Duodenal mucosa (tissue), 2 donors: Measurements from ENCODE around the gene CNTNAP2.

Experiments used
- H3K27ac ChIP-seq: one replicate; pipeline ENCODE4 v1.7.0; 2013; ENCODE audit warnings: low read depth, low read length
- H3K27me3 ChIP-seq, 2 donors: one replicate each; pipeline ENCODE4 v1.7.0; 2013; ENCODE audit warnings: low read length in 2 of 2, control low read depth in 1 of 2; ENCODE audit not compliant: insufficient read depth in 2 of 2, control insufficient read depth in 1 of 2
- H3K36me3 ChIP-seq, 2 donors: one replicate each; pipeline ENCODE4 v1.7.0; 2013; ENCODE audit warnings: low read length in 2 of 2, control low read depth in 1 of 2; ENCODE audit not compliant: insufficient read depth in 2 of 2, control insufficient read depth in 1 of 2
- H3K4me1 ChIP-seq, 2 donors: one replicate each; pipeline ENCODE4 v1.7.0; 2013; ENCODE audit warnings: low read length in 2 of 2, control low read depth in 1 of 2; ENCODE audit not compliant: insufficient read depth in 2 of 2, control insufficient read depth in 1 of 2
- H3K4me3 ChIP-seq, 2 donors: one replicate each; pipeline ENCODE4 v1.7.0; 2013; ENCODE audit warnings: low read length in 2 of 2, low read depth in 1 of 2
- H3K9ac ChIP-seq, 2 donors: one replicate each; pipeline ENCODE4 v1.7.0; 2013; ENCODE audit warnings: low read length in 2 of 2, low read depth in 1 of 2
- H3K9me3 ChIP-seq, 2 donors: one replicate each; pipeline ENCODE4 v1.7.0; 2013; ENCODE audit warnings: low read length in 2 of 2, control low read depth in 1 of 2; ENCODE audit not compliant: control insufficient read depth in 1 of 2

Gene CNTNAP2

GRCh38 chr7:147547252-147547897 lies 1430.8 kb downstream of the CNTNAP2 start:
- peaks cover 0 to 8% of the 10 kb centered on the region in 2 donors for H3K9me3 ChIP-seq
- no peaks in the 10 kb centered on the region for H3K36me3 ChIP-seq
- H3K27ac ChIP-seq, result no peak overlapping the region
- no peak overlapping the region for H3K9ac ChIP-seq
- H3K27me3 ChIP-seq, result no peaks in the 10 kb centered on the region
- H3K4me3 ChIP-seq, result no peak overlapping the region
- H3K4me1 ChIP-seq, result no peaks in the 10 kb centered on the region

- H3K9ac ChIP-seq, result no peak overlapping the region
- H3K27me3 ChIP-seq, result no peaks in the 10 kb centered on the region
- no peaks in the 10 kb centered on the region for H3K9me3 ChIP-seq
- no peak overlapping the region for H3K4me3 ChIP-seq
- H3K4me1 ChIP-seq, result no peaks in the 10 kb centered on the region
- H3K27ac ChIP-seq, result no peak overlapping the region
- H3K36me3 ChIP-seq, result no peaks in the 10 kb centered on the region
Observed at GRCh38 chr7:147556317-147556716, 1439.7 kb downstream of the CNTNAP2 start.

GRCh38 chr7:147563669-147564068 lies 1447.1 kb downstream of the CNTNAP2 start:
- Histone ChIP-seq H3K36me3 (no peaks in the 10 kb centered on the region), H3K9me3 (peaks cover 3 to 4% of the 10 kb centered on the region in 2 donors), H3K9ac (no peak overlapping the region), H3K27me3 (no peaks in the 10 kb centered on the region), H3K4me3 (no peak overlapping the region), H3K4me1 (no peaks in the 10 kb centered on the region), H3K27ac (no peak overlapping the region)

GRCh38 chr7:147564786-147565476 lies 1448.3 kb downstream of the CNTNAP2 start:
- H3K4me3 ChIP-seq, result no peak overlapping the region
- H3K9me3 ChIP-seq, result peaks cover 3 to 4% of the 10 kb centered on the region in 2 donors
- no peaks in the 10 kb centered on the region for H3K4me1 ChIP-seq
- H3K27me3 ChIP-seq, result no peaks in the 10 kb centered on the region
- no peaks in the 10 kb centered on the region for H3K36me3 ChIP-seq
- H3K9ac ChIP-seq, result no peak overlapping the region
- H3K27ac ChIP-seq, result no peak overlapping the region

- H3K4me3 ChIP-seq, result no peak overlapping the region
- H3K4me1 ChIP-seq, result no peaks in the 10 kb centered on the region
- no peak overlapping the region for H3K9ac ChIP-seq
- H3K9me3 ChIP-seq, result peaks cover 3 to 4% of the 10 kb centered on the region in 2 donors
- H3K27ac ChIP-seq, result no peak overlapping the region
- H3K27me3 ChIP-seq, result no peaks in the 10 kb centered on the region
- H3K36me3 ChIP-seq, result no peaks in the 10 kb centered on the region
Observed at GRCh38 chr7:147567043-147567442, 1450.4 kb downstream of the CNTNAP2 start.

- Histone ChIP-seq H3K27me3 (no peaks in the 10 kb centered on the region), H3K4me3 (no peak overlapping the region), H3K27ac (no peak overlapping the region), H3K9ac (no peak overlapping the region), H3K9me3 (peaks cover 0 to 4% of the 10 kb centered on the region in 2 donors), H3K36me3 (no peaks in the 10 kb centered on the region), H3K4me1 (no peaks in the 10 kb centered on the region)
Observed at GRCh38 chr7:147569116-147569913, 1452.7 kb downstream of the CNTNAP2 start.

- Histone ChIP-seq H3K4me3 (no peak overlapping the region), H3K27me3 (no peaks in the 10 kb centered on the region), H3K9me3 (peaks cover 0 to 4% of the 10 kb centered on the region in 2 donors), H3K9ac (no peak overlapping the region), H3K36me3 (no peaks in the 10 kb centered on the region), H3K27ac (no peak overlapping the region), H3K4me1 (no peaks in the 10 kb centered on the region)
Observed at GRCh38 chr7:147570390-147570789, 1453.8 kb downstream of the CNTNAP2 start.

- no peaks in the 10 kb centered on the region for H3K4me1 ChIP-seq
- peaks cover 0 to 4% of the 10 kb centered on the region in 2 donors for H3K9me3 ChIP-seq
- no peak overlapping the region for H3K27ac ChIP-seq
- H3K9ac ChIP-seq, result no peak overlapping the region
- H3K36me3 ChIP-seq, result no peaks in the 10 kb centered on the region
- H3K4me3 ChIP-seq, result no peak overlapping the region
- no peaks in the 10 kb centered on the region for H3K27me3 ChIP-seq
Observed at GRCh38 chr7:147571436-147572185, 1455.0 kb downstream of the CNTNAP2 start.

- H3K4me3 ChIP-seq, result no peak overlapping the region
- no peak overlapping the region for H3K27ac ChIP-seq
- no peaks in the 10 kb centered on the region for H3K9me3 ChIP-seq
- no peak overlapping the region for H3K9ac ChIP-seq
- H3K27me3 ChIP-seq, result no peaks in the 10 kb centered on the region
- H3K4me1 ChIP-seq, result no peaks in the 10 kb centered on the region
- H3K36me3 ChIP-seq, result no peaks in the 10 kb centered on the region
Observed at GRCh38 chr7:147578196-147578595, 1461.6 kb downstream of the CNTNAP2 start.
